OCI-LY3 (cell line): ENCODE measurements around the gene CRELD2.

Source experiments
- EZH2phosphoT487 ChIP-seq: fragments of 200-600 bp; shearing (Covaris generic); IDR thresholded peaks from 2 replicates; pipeline ENCODE4 v1.6.1; 2018; ENCODE audit warnings: antibody characterized with exemption, mixed run types, low read depth
- TF ChIP-seq, protein P1 (sequence below): fragments of 200-600, 300-600 bp; sonication (generic); IDR thresholded peaks from 2 replicates; pipeline ENCODE4 v1.5.1; 2014; ENCODE audit warnings: antibody characterized with exemption, low read length, low read depth

DNA sequence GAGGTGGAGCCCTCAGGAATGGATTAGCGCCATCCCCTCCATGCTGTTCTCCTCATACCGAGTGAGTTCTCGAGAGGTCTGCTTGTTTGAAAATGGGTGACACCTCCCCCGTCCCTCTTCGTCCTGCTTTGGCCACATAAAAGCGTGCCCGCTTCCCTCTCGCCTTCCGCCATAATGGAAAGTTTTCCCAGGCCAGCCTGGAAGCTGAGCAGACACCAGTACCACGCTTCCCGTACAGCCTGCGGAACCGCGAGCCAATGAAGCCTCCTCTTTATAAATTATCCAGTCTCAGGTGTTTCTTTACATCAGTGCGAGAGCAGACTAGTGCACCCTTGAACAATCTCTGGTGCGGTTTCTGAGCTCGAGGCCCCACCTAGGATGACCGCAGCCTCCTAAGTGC lies 13.0 kb upstream of the CRELD2 start:
- TF ChIP-seq, protein P1, sequence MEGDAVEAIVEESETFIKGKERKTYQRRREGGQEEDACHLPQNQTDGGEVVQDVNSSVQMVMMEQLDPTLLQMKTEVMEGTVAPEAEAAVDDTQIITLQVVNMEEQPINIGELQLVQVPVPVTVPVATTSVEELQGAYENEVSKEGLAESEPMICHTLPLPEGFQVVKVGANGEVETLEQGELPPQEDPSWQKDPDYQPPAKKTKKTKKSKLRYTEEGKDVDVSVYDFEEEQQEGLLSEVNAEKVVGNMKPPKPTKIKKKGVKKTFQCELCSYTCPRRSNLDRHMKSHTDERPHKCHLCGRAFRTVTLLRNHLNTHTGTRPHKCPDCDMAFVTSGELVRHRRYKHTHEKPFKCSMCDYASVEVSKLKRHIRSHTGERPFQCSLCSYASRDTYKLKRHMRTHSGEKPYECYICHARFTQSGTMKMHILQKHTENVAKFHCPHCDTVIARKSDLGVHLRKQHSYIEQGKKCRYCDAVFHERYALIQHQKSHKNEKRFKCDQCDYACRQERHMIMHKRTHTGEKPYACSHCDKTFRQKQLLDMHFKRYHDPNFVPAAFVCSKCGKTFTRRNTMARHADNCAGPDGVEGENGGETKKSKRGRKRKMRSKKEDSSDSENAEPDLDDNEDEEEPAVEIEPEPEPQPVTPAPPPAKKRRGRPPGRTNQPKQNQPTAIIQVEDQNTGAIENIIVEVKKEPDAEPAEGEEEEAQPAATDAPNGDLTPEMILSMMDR = no peak
- TF ChIP-seq EZH2phosphoT487 = no peak
